Smooth muscle cell of the coronary artery (primary cell): ENCODE results near the gene CGB5. TPM values are rescaled to one million over a fixed set of nuclear protein-coding genes. Genes with fewer than 3 reads are reported as not detected.

Experiments used
- total RNA-seq: library from RNA; depleted of rRNA; stranded (reverse); fragments of >200 nt; gene quantifications from 2 replicates; pipeline ENCODE4 v1.2.3, GENCODE V29; 2014; ENCODE audit warnings: low replicate concordance

The CGB5 gene
- total RNA-seq, result not detected in 2 replicates

GRCh38 chr19:49043548-49043947 lies at the start of gene CGB5:
Gene CGB5 (plus strand): TSS chr19:49043848. CDS start chr19:49044210, 362 bp downstream.

GRCh38 chr19:49017041-49017665 lies 26.5 kb upstream of the CGB5 start, which contains the start of gene LHB:
Gene LHB (minus strand): TSS chr19:49017091. CDS start chr19:49017081, 10 bp downstream.

GRCh38 chr19:49024233-49024632 lies 19.4 kb upstream of the CGB5 start, which contains the start of gene CGB3:
Gene CGB3 (minus strand): TSS chr19:49024333. CDS start chr19:49023971, 362 bp downstream.

GRCh38 chr19:49031642-49032301 lies 11.9 kb upstream of the CGB5 start, which contains the start of gene CGB2:
Gene CGB2 (plus strand): TSS chr19:49031890. CDS start chr19:49032096, 206 bp downstream.

GRCh38 chr19:49036815-49037214 lies 6.8 kb upstream of the CGB5 start, which contains the start of gene CGB1:
Gene CGB1 (minus strand): TSS chr19:49036895. CDS start chr19:49036711, 184 bp downstream.

GRCh38 chr19:49049011-49049410 lies 5.4 kb downstream of the CGB5 start, which contains the start of gene CGB8:
Gene CGB8 (minus strand): TSS chr19:49049111. CDS start chr19:49048739, 372 bp downstream.

GRCh38 chr19:49057636-49058234 lies 14.1 kb downstream of the CGB5 start, which contains the start of gene CGB7:
Gene CGB7 (minus strand): TSS chr19:49057749. CDS start chr19:49055375, 2,374 bp downstream.

GRCh38 chr19:49064768-49065611 lies 21.3 kb downstream of the CGB5 start, which contains the start of gene NTF4:
Gene NTF4 (minus strand): TSS chr19:49064818. CDS start chr19:49061997, 2,821 bp downstream.

GRCh38 chr19:49085020-49085867 lies 41.6 kb downstream of the CGB5 start, which contains the start of gene SNRNP70:
Gene SNRNP70 (plus strand): TSS chr19:49085451. CDS start chr19:49086415, 964 bp downstream.

Other genes with a start within 250 kb of the CGB5 start
- 24.1 and 34.1 TPM in 2 replicates for gene BCAT2, start 232.8 kb upstream of the CGB5 start, total RNA-seq
- 5.3 and 8.8 TPM in 2 replicates for gene HSD17B14, start 207.4 kb upstream of the CGB5 start, total RNA-seq
- 8.3 and 20.7 TPM in 2 replicates for gene PLEKHA4, start 175.2 kb upstream of the CGB5 start, total RNA-seq
- 37.8 and 59.0 TPM in 2 replicates for gene PPP1R15A, start 171.4 kb upstream of the CGB5 start, total RNA-seq
- gene TULP2, start 145.1 kb upstream of the CGB5 start, total RNA-seq, result 0.08 and 0.59 TPM in 2 replicates
- 113 and 238 TPM in 2 replicates for gene NUCB1, start 143.5 kb upstream of the CGB5 start, total RNA-seq
- gene DHDH, start 110.1 kb upstream of the CGB5 start, total RNA-seq, result 0.38 and 0.82 TPM in 2 replicates
- gene BAX, start 89.0 kb upstream of the CGB5 start, total RNA-seq, result 65.3 and 139 TPM in 2 replicates
- gene FTL, start 78.5 kb upstream of the CGB5 start, total RNA-seq, result 1,491 and 2,478 TPM in 2 replicates
- gene GYS1, start 50.5 kb upstream of the CGB5 start, total RNA-seq, result 27.9 and 31.0 TPM in 2 replicates
- 246 and 247 TPM in 2 replicates for gene RUVBL2, start 50.0 kb upstream of the CGB5 start, total RNA-seq
- 0.15 TPM in 1 of 2 replicates, not detected in the other for gene LHB, start 26.8 kb upstream of the CGB5 start, total RNA-seq
- not detected in 2 replicates for gene CGB3, start 19.5 kb upstream of the CGB5 start, total RNA-seq
- gene CGB2, start 12.0 kb upstream of the CGB5 start, total RNA-seq, result not detected in 2 replicates
- gene CGB1, start 7.0 kb upstream of the CGB5 start, total RNA-seq, result not detected in 2 replicates
- gene CGB8, start 5.3 kb downstream of the CGB5 start, total RNA-seq, result not detected in 2 replicates
- 0.15 and 0.23 TPM in 2 replicates for gene CGB7, start 13.9 kb downstream of the CGB5 start, total RNA-seq
- gene NTF4, start 21.0 kb downstream of the CGB5 start, total RNA-seq, result 0.23 TPM in 1 of 2 replicates, not detected in the other
- gene KCNA7, start 28.9 kb downstream of the CGB5 start, total RNA-seq, result not detected in 2 replicates
- 119 and 188 TPM in 2 replicates for gene SNRNP70, start 41.6 kb downstream of the CGB5 start, total RNA-seq
- 6.2 and 16.4 TPM in 2 replicates for gene LIN7B, start 70.5 kb downstream of the CGB5 start, total RNA-seq
- gene C19orf73, start 75.3 kb downstream of the CGB5 start, total RNA-seq, result 0.70 and 1.4 TPM in 2 replicates
- gene PPFIA3, start 75.7 kb downstream of the CGB5 start, total RNA-seq, result 1.3 and 2.1 TPM in 2 replicates
- 0.12 and 0.30 TPM in 2 replicates for gene HRC, start 111.5 kb downstream of the CGB5 start, total RNA-seq
- gene TRPM4, start 113.9 kb downstream of the CGB5 start, total RNA-seq, result 7.5 and 10.6 TPM in 2 replicates